Tibial artery (tissue), 4 donors: ENCODE measurements around the gene SCNN1A.

ENCODE experiments used
- DNase-seq, 2 donors: peaks; one replicate each; pipeline ENCODE4 v3.0.0-alpha.2; 2019
- H3K27ac ChIP-seq, 2 donors: fragments of 200-600 bp; sonication (generic) in 1 of 2; 1 replicate in 1 of 2; 2 replicates in 1 of 2; pipeline ENCODE4 v1.5.1; 2018 to 2019; ENCODE audit warnings: mild to moderate bottlenecking in 1 of 2
- H3K27me3 ChIP-seq, 2 donors: fragments of 200-600 bp; sonication (generic) in 1 of 2; one replicate each; pipeline versions ENCODE4 v1.5.1 to v1.6.0; 2016 to 2019
- H3K36me3 ChIP-seq, 3 donors: fragments of 200-600 bp; sonication (generic) in 2 of 3; one replicate each; pipeline ENCODE4 v1.5.1; 2016 to 2019; ENCODE audit warnings: mild to moderate bottlenecking in 2 of 3
- H3K4me1 ChIP-seq, 4 donors: fragments of 200-600 bp; sonication (generic) in 2 of 4; 1 replicate in 3 of 4; 2 replicates in 1 of 4; pipeline ENCODE4 v1.5.1; 2016 to 2019
- H3K4me3 ChIP-seq, 2 donors: fragments of 200-600 bp; sonication (generic) in 1 of 2; 1 replicate in 1 of 2; 2 replicates in 1 of 2; pipeline ENCODE4 v1.5.1; 2018 to 2019; ENCODE audit warnings: mild to moderate bottlenecking in 2 of 2
- H3K9me3 ChIP-seq, 3 donors: fragments of 200-600 bp; sonication (generic) in 1 of 3; one replicate each; pipeline ENCODE4 v1.5.1; 2016 to 2019
- CTCF ChIP-seq, 2 experiments: fragments of 200-600 bp in 1 of 2; fragments of 450-650 bp in 1 of 2; IDR thresholded peaks; one replicate each; pipeline ENCODE4 v1.5.1; 2017 to 2019; ENCODE audit warnings: antibody characterized with exemption in 2 of 2, mild to moderate bottlenecking in 1 of 2, moderate library complexity in 1 of 2
- intact Hi-C: fragments of 100-400 bp; cut with DNase I; formaldehyde crosslinking; loops from one replicate; pipeline ENCODE4 v1.15.0; 2023; ENCODE audit warnings: low total_unique reads

SCNN1A gene

GRCh38 chr12:6343518-6343917, 31.8 kb downstream of the SCNN1A start:
- Histone ChIP-seq H3K4me1 (peaks cover 0 to 78% (median 62%) of the 10 kb centered on the region in 4 donors), H3K27me3 (no peaks in the 10 kb centered on the region), H3K9me3 (no peaks in the 10 kb centered on the region), H3K36me3 (peaks cover 0 to 11% (median 0%) of the 10 kb centered on the region in 3 donors), H3K27ac (peak overlapping the region; percentile 99), H3K4me3 (no peak overlapping the region)
- no peak for TF ChIP-seq CTCF (IDR thresholded peaks at IDR 0.05)
- intact Hi-C loops = loop anchor here (5.0 kb wide), 1 partner anchor 189 kb away; the partner anchor contains the start of gene GAPDH
- no peak for DNase-seq

- Histone ChIP-seq H3K9me3 (no peaks in the 10 kb centered on the region), H3K36me3 (peaks cover 0 to 9% (median 0%) of the 10 kb centered on the region in 3 donors), H3K27ac (peak overlapping the region; percentile 99), H3K4me3 (peak overlapping the region; percentile 97 to 99), H3K27me3 (no peaks in the 10 kb centered on the region), H3K4me1 (peaks cover 0 to 79% (median 65%) of the 10 kb centered on the region in 4 donors)
- intact Hi-C loops = loop anchor here (5.0 kb wide), 1 partner anchor 190 kb away; the partner anchor contains the start of gene GAPDH
- no peak for DNase-seq
- no peak for TF ChIP-seq CTCF (IDR thresholded peaks at IDR 0.05)
Measured at GRCh38 chr12:6342140-6342889, 33.0 kb downstream of the SCNN1A start.

- DNase-seq = peak; percentile 85 to 91
- Histone ChIP-seq H3K27ac (peak within 1 kb of the TSS; percentile 99), H3K36me3 (peaks cover 0 to 8% (median 0%) of the 10 kb centered on the region in 3 donors), H3K4me1 (peaks cover 0 to 78% (median 66%) of the 10 kb centered on the region in 4 donors), H3K27me3 (no peaks in the 10 kb centered on the region), H3K4me3 (peak within 1 kb of the TSS; percentile 97 to 99), H3K9me3 (no peaks in the 10 kb centered on the region)
- intact Hi-C loops = loop anchor here (5.0 kb wide), 1 partner anchor 191 kb away; the partner anchor contains the start of gene GAPDH
- no peak for TF ChIP-seq CTCF (IDR thresholded peaks at IDR 0.05)
Measured at GRCh38 chr12:6341417-6342139, 33.8 kb downstream of the SCNN1A start, which contains the start of gene TNFRSF1A. Gene TNFRSF1A, minus strand, starts transcription at chr12:6342076. Its CDS starts 262 bp downstream, at chr12:6341814.

GRCh38 chr12:6340745-6341416, 34.5 kb downstream of the SCNN1A start:
- no peak for DNase-seq
- intact Hi-C loops = loop anchor here (5.0 kb wide), 1 partner anchor 191 kb away; the partner anchor contains the start of gene GAPDH
- Histone ChIP-seq H3K4me1 (peaks cover 0 to 73% (median 63%) of the 10 kb centered on the region in 4 donors), H3K27ac (peak overlapping the region; percentile 99), H3K36me3 (peaks cover 0 to 8% (median 0%) of the 10 kb centered on the region in 3 donors), H3K4me3 (peak overlapping the region; percentile 97 to 99), H3K27me3 (no peaks in the 10 kb centered on the region), H3K9me3 (no peaks in the 10 kb centered on the region)
- TF ChIP-seq CTCF (IDR thresholded peaks at IDR 0.05) = no peak

DNA sequence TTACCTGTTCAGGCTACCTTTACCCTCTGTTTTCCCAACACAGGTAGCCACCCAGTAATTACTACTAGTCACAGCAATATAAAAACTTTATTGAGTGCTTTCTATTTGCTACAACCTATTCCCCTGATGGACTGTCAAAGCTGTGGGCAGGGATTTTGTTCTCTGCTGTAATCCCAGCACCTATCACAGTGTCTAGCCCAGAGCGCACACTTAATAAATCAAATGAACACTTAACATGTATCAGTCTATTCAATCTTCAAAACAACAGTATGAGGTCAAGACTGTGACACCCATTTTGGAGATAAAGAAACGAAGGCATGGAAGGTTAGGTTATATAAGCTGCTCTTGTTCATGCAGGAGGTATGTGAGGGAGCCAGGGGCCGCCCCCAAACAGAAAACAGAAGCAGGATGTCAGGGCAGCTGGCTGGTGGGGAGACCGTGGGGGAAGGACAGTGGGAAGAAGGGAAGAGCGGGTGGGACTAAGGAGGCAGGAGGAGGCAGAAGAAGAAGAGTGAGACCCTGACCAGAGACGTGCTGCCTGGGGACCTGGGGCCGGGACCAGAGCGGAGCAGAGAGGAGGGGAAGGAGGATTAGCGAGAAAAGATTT, 35.2 kb downstream of the SCNN1A start:
- DNase-seq = no peak

More for the DNA sequence above, 35.2 kb downstream of the SCNN1A start:
- intact Hi-C loops = loop anchor here (5.0 kb wide), 1 partner anchor 192 kb away; the partner anchor contains the start of gene GAPDH
- Histone ChIP-seq H3K27ac (peak overlapping the region; percentile 99), H3K36me3 (peaks cover 0 to 8% (median 0%) of the 10 kb centered on the region in 3 donors), H3K4me1 (peaks cover 0 to 73% (median 64%) of the 10 kb centered on the region in 4 donors), H3K27me3 (no peaks in the 10 kb centered on the region), H3K9me3 (no peaks in the 10 kb centered on the region), H3K4me3 (peak overlapping the region; percentile 97 to 99)
- no peak for TF ChIP-seq CTCF (IDR thresholded peaks at IDR 0.05)
